ENCODE results near the gene MGAT5.

The MGAT5 gene

GRCh38 chr2:134253804-134254203, at the start of gene MGAT5:
Gene MGAT5 (plus strand): TSS chr2:134254072. CDS start chr2:134254404, 332 bp downstream.
- DNase-seq (ENCODE audit: low spot score), result no peak

GRCh38 chr2:134205087-134205486, 48.8 kb upstream of the MGAT5 start:
- DNase-seq (ENCODE audit: low spot score), result no peak

GRCh38 chr2:134206031-134206430, 47.8 kb upstream of the MGAT5 start:
- DNase-seq (ENCODE audit: low spot score), result peak; percentile 64

- DNase-seq (ENCODE audit: low spot score), result no peak
Observed at GRCh38 chr2:134206573-134206972, 47.3 kb upstream of the MGAT5 start.

GRCh38 chr2:134207589-134208209, 46.2 kb upstream of the MGAT5 start:
- DNase-seq (ENCODE audit: low spot score), result no peak

- DNase-seq (ENCODE audit: low spot score), result no peak
Observed at GRCh38 chr2:134208825-134209224, 45.0 kb upstream of the MGAT5 start.

GRCh38 chr2:134212746-134213145, 41.1 kb upstream of the MGAT5 start:
- no peak for DNase-seq (ENCODE audit: low spot score)

- DNase-seq (ENCODE audit: low spot score), result no peak
Observed at GRCh38 chr2:134216152-134216829, 37.6 kb upstream of the MGAT5 start.

GRCh38 chr2:134217351-134217750, 36.5 kb upstream of the MGAT5 start:
- no peak for DNase-seq (ENCODE audit: low spot score)

GRCh38 chr2:134217924-134218323, 35.9 kb upstream of the MGAT5 start:
- DNase-seq (ENCODE audit: low spot score), result no peak

- no peak for DNase-seq (ENCODE audit: low spot score)
Observed at GRCh38 chr2:134218414-134218813, 35.5 kb upstream of the MGAT5 start.

- DNase-seq (ENCODE audit: low spot score), result peak; percentile 55
Observed at GRCh38 chr2:134218930-134219658, 34.8 kb upstream of the MGAT5 start.

GRCh38 chr2:134220344-134220974, 33.4 kb upstream of the MGAT5 start:
- peak; percentile 44 for DNase-seq (ENCODE audit: low spot score)

GRCh38 chr2:134224005-134224404, 29.9 kb upstream of the MGAT5 start:
- no peak for DNase-seq (ENCODE audit: low spot score)

GRCh38 chr2:134225173-134225572, 28.7 kb upstream of the MGAT5 start:
- DNase-seq (ENCODE audit: low spot score), result no peak

GRCh38 chr2:134225841-134226240, 28.0 kb upstream of the MGAT5 start:
- DNase-seq (ENCODE audit: low spot score), result no peak

GRCh38 chr2:134226601-134227000, 27.3 kb upstream of the MGAT5 start:
- no peak for DNase-seq (ENCODE audit: low spot score)

GRCh38 chr2:134227666-134228065, 26.2 kb upstream of the MGAT5 start:
- no peak for DNase-seq (ENCODE audit: low spot score)

GRCh38 chr2:134228493-134228903, 25.4 kb upstream of the MGAT5 start:
- DNase-seq (ENCODE audit: low spot score), result no peak

GRCh38 chr2:134229540-134229939, 24.3 kb upstream of the MGAT5 start:
- DNase-seq (ENCODE audit: low spot score), result no peak

GRCh38 chr2:134230885-134231284, 23.0 kb upstream of the MGAT5 start:
- no peak for DNase-seq (ENCODE audit: low spot score)

- DNase-seq (ENCODE audit: low spot score), result no peak
Observed at GRCh38 chr2:134231301-134231964, 22.4 kb upstream of the MGAT5 start.

Measured in pons (tissue), 1 donor.